GM06990 (cell line): ENCODE data around the gene DENND5A.
A peak's percentile ranks its signal among the peaks of the same experiment; 100 is the strongest.
"Not testable (repeated sequence)": the region's sequence is repeated elsewhere in the genome, so short reads cannot be mapped to it uniquely, and the experiment has no call there.

ENCODE experiments used
- DNase-seq: peaks from one replicate; pipeline ENCODE4 v3.0.0-alpha.2; 2011; ENCODE audit not compliant: insufficient read length; ENCODE audit errors: extremely low read depth
- H3K27me3 ChIP-seq: replicated peaks from 2 replicates; pipeline ENCODE4 v1.6.0; 2011; ENCODE audit warnings: low read length; ENCODE audit not compliant: control insufficient read depth, insufficient read depth
- H3K36me3 ChIP-seq: 2 replicates; pipeline ENCODE4 v1.5.1; 2011; ENCODE audit warnings: low read length; ENCODE audit not compliant: control insufficient read depth, insufficient read depth
- H3K4me3 ChIP-seq: replicated peaks from 2 replicates; pipeline ENCODE4 v1.5.1; 2011; ENCODE audit warnings: low read depth, mild to moderate bottlenecking, control low read depth, low read length
- CTCF ChIP-seq: IDR thresholded peaks from 2 replicates; pipeline ENCODE4 v1.5.1; 2011; ENCODE audit warnings: low read length, control low read depth, mild to moderate bottlenecking, inconsistent platforms; ENCODE audit not compliant: insufficient read depth, poor library complexity, severe bottlenecking

DENND5A gene

DNA sequence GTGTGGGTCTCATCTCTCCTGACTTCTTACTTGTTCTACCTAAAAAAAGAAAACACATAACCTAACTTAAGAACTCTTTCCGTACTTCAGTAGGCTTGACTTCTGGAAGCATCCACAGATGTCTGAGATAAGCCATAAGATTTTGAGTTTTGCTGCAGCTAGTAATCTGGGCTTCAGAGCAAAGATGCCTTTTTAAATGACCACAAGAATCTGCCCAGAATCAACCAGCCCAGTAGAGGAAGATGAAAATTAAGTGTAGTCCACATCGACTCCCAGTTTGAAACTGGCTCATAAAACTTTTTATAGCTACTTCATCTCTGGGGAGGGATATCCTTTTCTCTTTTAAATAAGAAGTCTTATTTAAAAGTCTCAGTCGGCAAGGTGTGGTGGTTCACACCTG lies 10.7 kb downstream of the DENND5A start:
- TF ChIP-seq CTCF, result no peak
- H3K36me3 ChIP-seq, result no peaks in the 10 kb centered on the region
- no peak overlapping the region for H3K4me3 ChIP-seq
- H3K27me3 ChIP-seq, result no peaks in the 10 kb centered on the region
- DNase-seq, result no peak

DNA sequence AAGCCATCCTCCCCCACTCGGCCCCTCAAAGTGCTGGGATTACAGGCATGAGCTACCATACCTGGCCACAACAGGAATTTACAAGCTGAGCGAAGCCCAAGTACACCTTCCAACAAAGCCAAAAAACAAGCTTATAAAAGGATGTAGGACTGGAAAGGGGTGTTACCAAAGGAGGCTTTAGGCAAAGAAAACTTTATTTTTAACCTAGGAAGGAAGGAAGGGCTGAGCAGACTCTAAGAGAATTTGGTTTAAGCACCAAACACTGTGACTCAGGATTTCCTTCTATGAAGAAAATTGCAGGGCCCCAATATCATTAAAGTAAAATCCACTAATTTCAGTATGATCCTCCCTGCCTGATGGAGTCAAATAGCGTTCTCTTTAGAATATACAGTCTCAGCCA lies 12.1 kb downstream of the DENND5A start:
- TF ChIP-seq CTCF, result no peak
- Histone ChIP-seq H3K4me3 (no peak overlapping the region), H3K36me3 (no peaks in the 10 kb centered on the region)

DNA sequence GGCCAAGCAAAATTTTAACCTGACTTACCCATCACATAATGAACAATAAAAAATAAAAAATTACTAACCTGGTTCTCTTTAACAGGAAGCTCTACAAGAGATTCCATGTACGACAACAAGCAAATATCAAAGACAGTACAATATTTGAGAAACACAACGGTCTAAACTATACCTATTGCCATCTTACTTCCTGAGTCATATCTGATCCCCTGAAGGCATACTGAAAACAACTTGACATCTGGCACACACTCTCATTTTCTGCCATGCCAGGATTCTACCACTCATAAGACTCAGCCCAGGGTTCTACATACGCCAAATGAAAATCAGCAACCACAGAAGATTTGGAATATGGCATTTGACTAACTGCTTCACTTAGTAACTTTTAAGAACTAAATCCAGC lies 13.8 kb downstream of the DENND5A start:
- Histone ChIP-seq H3K4me3 (no peak overlapping the region), H3K27me3 (no peaks in the 10 kb centered on the region), H3K36me3 (no peaks in the 10 kb centered on the region)
- no peak for TF ChIP-seq CTCF
- no peak for DNase-seq

More for the DNA sequence above, 12.1 kb downstream of the DENND5A start:
- H3K27me3 ChIP-seq, result no peaks in the 10 kb centered on the region
- no peak for DNase-seq

DNA sequence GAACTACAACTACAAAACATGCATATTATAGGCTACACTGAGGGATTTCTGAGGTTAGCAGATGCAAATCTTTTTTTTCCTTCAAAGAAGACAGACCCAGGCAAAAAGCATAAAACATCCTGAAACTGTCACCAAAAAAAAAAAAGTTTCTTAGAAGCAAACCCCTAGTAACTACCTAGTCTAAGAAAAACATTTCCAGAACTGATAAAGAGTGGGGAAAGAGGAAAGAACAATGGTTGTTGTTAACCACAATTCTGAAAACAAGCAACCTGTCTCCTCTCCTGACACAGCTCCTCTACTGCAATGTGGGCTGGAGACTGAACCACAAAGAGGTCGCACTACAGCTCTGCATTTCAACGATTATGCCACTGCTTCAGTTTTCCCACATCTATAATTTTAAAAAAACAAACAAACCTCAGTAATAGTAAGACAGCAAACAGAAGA lies 15.0 kb downstream of the DENND5A start:
- H3K36me3 ChIP-seq, result no peaks in the 10 kb centered on the region
- no peaks in the 10 kb centered on the region for H3K27me3 ChIP-seq
- peak; percentile 61 for DNase-seq
- no peak overlapping the region for H3K4me3 ChIP-seq
- TF ChIP-seq CTCF, result peak; percentile 2

GRCh38 chr11:9249252-9249651 lies 15.9 kb downstream of the DENND5A start:
- TF ChIP-seq CTCF, result no peak
- Histone ChIP-seq H3K36me3 (no peaks in the 10 kb centered on the region), H3K27me3 (no peaks in the 10 kb centered on the region), H3K4me3 (no peak overlapping the region)
- DNase-seq, result no peak

GRCh38 chr11:9247863-9248262 lies 17.3 kb downstream of the DENND5A start:
- no peaks in the 10 kb centered on the region for H3K27me3 ChIP-seq
- H3K4me3 ChIP-seq, result no peak overlapping the region
- no peak for TF ChIP-seq CTCF
- no peaks in the 10 kb centered on the region for H3K36me3 ChIP-seq
- no peak for DNase-seq

DNA sequence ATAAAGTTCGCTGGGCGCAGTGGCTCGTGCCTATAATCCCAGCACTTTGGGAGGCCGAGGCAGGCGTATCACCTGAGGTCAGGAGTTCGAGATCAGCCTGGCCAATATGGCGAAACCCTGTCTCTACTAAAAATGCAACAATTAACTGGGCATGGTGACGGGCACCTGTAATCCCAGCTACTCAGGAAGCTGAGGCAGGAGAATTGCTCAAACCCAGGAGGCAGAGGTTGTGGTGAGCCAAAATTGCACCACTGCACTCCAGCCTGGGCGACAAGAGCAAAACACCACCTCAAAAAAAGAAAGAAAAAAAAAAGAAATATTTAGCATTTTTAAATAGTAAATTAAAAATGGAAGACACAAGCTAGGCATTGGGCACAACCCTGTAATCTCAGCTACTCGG lies 28.9 kb downstream of the DENND5A start:
- not testable (repeated sequence) for H3K4me3 ChIP-seq, H3K27me3 ChIP-seq, H3K36me3 ChIP-seq, DNase-seq
